RWPE2 (cell line): ENCODE measurements around the gene SPRYD4.

ENCODE experiments used
- ATAC-seq: fragments of 200-7000 bp; cut with Tn5 transposase; 3 replicates; pipeline ENCODE4 v1.9.1; 2021; ENCODE audit warnings: low read depth
- DNase-seq: peaks from one replicate; pipeline ENCODE4 v3.0.0-alpha.2; 2020; ENCODE audit warnings: low spot score
- H3K27ac ChIP-seq: fragments of 450-650 bp; 2 replicates; pipeline ENCODE4 v1.5.1; 2017; ENCODE audit warnings: mild to moderate bottlenecking; ENCODE audit not compliant: poor library complexity, severe bottlenecking
- H3K27me3 ChIP-seq: fragments of 250-450 bp; sonication (Bioruptor Pico); 2 replicates; pipeline ENCODE4 v1.5.1; 2021; ENCODE audit warnings: mild to moderate bottlenecking, moderate library complexity; ENCODE audit not compliant: insufficient read depth, poor library complexity, severe bottlenecking
- H3K36me3 ChIP-seq: fragments of 250-450 bp; sonication (Bioruptor Pico); 2 replicates; pipeline ENCODE4 v1.5.1; 2020; ENCODE audit warnings: low read depth, mild to moderate bottlenecking, moderate library complexity
- H3K4me1 ChIP-seq: fragments of 250-450 bp; sonication (Bioruptor Pico); 2 replicates; pipeline ENCODE4 v1.5.1; 2021; ENCODE audit warnings: mild to moderate bottlenecking, moderate library complexity; ENCODE audit not compliant: insufficient read depth, poor library complexity, severe bottlenecking
- H3K4me3 ChIP-seq: fragments of 250-450 bp; sonication (Bioruptor Pico); 2 replicates; pipeline ENCODE4 v1.5.1; 2021; ENCODE audit warnings: mild to moderate bottlenecking, moderate library complexity; ENCODE audit not compliant: severe bottlenecking
- H3K9me3 ChIP-seq: fragments of 250-450 bp; sonication (Bioruptor Pico); 2 replicates; pipeline ENCODE4 v1.5.1; 2021; ENCODE audit warnings: mild to moderate bottlenecking, moderate library complexity; ENCODE audit not compliant: severe bottlenecking
- CTCF ChIP-seq: fragments of 450-650 bp; IDR thresholded peaks from one replicate; pipeline ENCODE4 v1.5.1; 2017; ENCODE audit warnings: mild to moderate bottlenecking, moderate library complexity; ENCODE audit not compliant: poor library complexity, severe bottlenecking

SPRYD4 gene

GRCh38 chr12:56448860-56449621, 19.3 kb upstream of the SPRYD4 start, which contains the start of gene TIMELESS:
TIMELESS (minus strand) TSS chr12:56449426; CDS start chr12:56434170, 15,256 bp downstream.
- H3K27me3 ChIP-seq, result no peaks in the 10 kb centered on the region
- no peak for TF ChIP-seq CTCF
- DNase-seq (peak; percentile 81), ATAC-seq (peak; percentile 97)
- H3K4me3 ChIP-seq, result peak within 1 kb of the TSS; percentile 75
- no peaks in the 10 kb centered on the region for H3K36me3 ChIP-seq
- H3K9me3 ChIP-seq, result no peaks in the 10 kb centered on the region
- H3K27ac ChIP-seq, result peak within 1 kb of the TSS; percentile 72
- peaks cover 5% of the 10 kb centered on the region for H3K4me1 ChIP-seq

GRCh38 chr12:56449622-56449984, 18.8 kb upstream of the SPRYD4 start:
- TF ChIP-seq CTCF, result no peak
- Histone ChIP-seq H3K4me3 (peak overlapping the region; percentile 75), H3K27me3 (no peaks in the 10 kb centered on the region), H3K4me1 (peaks cover 5% of the 10 kb centered on the region), H3K9me3 (no peaks in the 10 kb centered on the region), H3K27ac (peak overlapping the region; percentile 72), H3K36me3 (no peaks in the 10 kb centered on the region)
- no peak for ATAC-seq
- no peak for DNase-seq

- no peaks in the 10 kb centered on the region for H3K9me3 ChIP-seq
- DNase-seq, result no peak
- no peak for TF ChIP-seq CTCF
These were observed 18.1 kb upstream of the SPRYD4 start for GRCh38 chr12:56450241-56450640.

GRCh38 chr12:56451147-56451546, 17.2 kb upstream of the SPRYD4 start:
- TF ChIP-seq CTCF, result no peak
- H3K4me1 ChIP-seq, result peaks cover 5% of the 10 kb centered on the region
- ATAC-seq, result no peak
- DNase-seq, result no peak
- no peaks in the 10 kb centered on the region for H3K9me3 ChIP-seq
- no peak overlapping the region for H3K4me3 ChIP-seq
- no peaks in the 10 kb centered on the region for H3K36me3 ChIP-seq
- no peaks in the 10 kb centered on the region for H3K27me3 ChIP-seq
- no peak overlapping the region for H3K27ac ChIP-seq

More at GRCh38 chr12:56450241-56450640, 18.1 kb upstream of the SPRYD4 start:
- Histone ChIP-seq H3K4me1 (peaks cover 5% of the 10 kb centered on the region), H3K4me3 (no peak overlapping the region), H3K27ac (no peak overlapping the region), H3K27me3 (no peaks in the 10 kb centered on the region), H3K36me3 (no peaks in the 10 kb centered on the region)
- ATAC-seq, result no peak

- Histone ChIP-seq H3K27me3 (no peaks in the 10 kb centered on the region), H3K36me3 (no peaks in the 10 kb centered on the region), H3K4me3 (no peak within 1 kb of the TSS), H3K4me1 (no peaks in the 10 kb centered on the region), H3K9me3 (no peaks in the 10 kb centered on the region), H3K27ac (no peak within 1 kb of the TSS)
- ATAC-seq (no peak), DNase-seq (no peak)
- no peak for TF ChIP-seq CTCF
These were observed 13.8 kb upstream of the SPRYD4 start, which contains the start of gene MIP for GRCh38 chr12:56454557-56454956. MIP (minus strand) TSS chr12:56454657; CDS start chr12:56454613, 44 bp downstream.
